GM18907 (cell line): ENCODE results near the gene SLC25A21.

Experiments used
- ATAC-seq: cut with Tn5 transposase; IDR thresholded peaks from one replicate; pipeline ENCODE4 v1.9.1; 2021; ENCODE audit warnings: mild to moderate bottlenecking, moderate library complexity; ENCODE audit not compliant: unreplicated experiment

The SLC25A21 gene

GRCh38 chr14:37051153-37051552 is 121.3 kb downstream of the SLC25A21 start:
- no peak for ATAC-seq

GRCh38 chr14:37048666-37049071 is 123.7 kb downstream of the SLC25A21 start:
- ATAC-seq, result no peak

- no peak for ATAC-seq
Observed at GRCh38 chr14:37047996-37048395, 124.4 kb downstream of the SLC25A21 start.

GRCh38 chr14:37047226-37047625 is 125.2 kb downstream of the SLC25A21 start:
- no peak for ATAC-seq

GRCh38 chr14:37046815-37047214 is 125.6 kb downstream of the SLC25A21 start:
- ATAC-seq, result no peak

- ATAC-seq, result no peak
Observed at GRCh38 chr14:37045340-37046061, 126.9 kb downstream of the SLC25A21 start.

GRCh38 chr14:37037636-37038387 is 134.6 kb downstream of the SLC25A21 start:
- no peak for ATAC-seq

- no peak for ATAC-seq
Observed at GRCh38 chr14:37036669-37037341, 135.6 kb downstream of the SLC25A21 start.

- no peak for ATAC-seq
Observed at GRCh38 chr14:37035401-37035800, 137.0 kb downstream of the SLC25A21 start.

GRCh38 chr14:37034410-37035285 is 137.8 kb downstream of the SLC25A21 start:
- ATAC-seq, result no peak

- ATAC-seq, result no peak
Observed at GRCh38 chr14:37032863-37033262, 139.5 kb downstream of the SLC25A21 start.

- ATAC-seq, result no peak
Observed at GRCh38 chr14:37027188-37027824, 145.1 kb downstream of the SLC25A21 start.

- ATAC-seq, result no peak
Observed at GRCh38 chr14:37023875-37024565, 148.4 kb downstream of the SLC25A21 start.

GRCh38 chr14:37021390-37021789 is 151.0 kb downstream of the SLC25A21 start:
- ATAC-seq, result no peak

- no peak for ATAC-seq
Observed at GRCh38 chr14:37019488-37019887, 152.9 kb downstream of the SLC25A21 start.

- no peak for ATAC-seq
Observed at GRCh38 chr14:37018571-37019240, 153.7 kb downstream of the SLC25A21 start.

GRCh38 chr14:37013078-37013477 is 159.3 kb downstream of the SLC25A21 start:
- no peak for ATAC-seq

- no peak for ATAC-seq
Observed at GRCh38 chr14:36998686-36999085, 173.7 kb downstream of the SLC25A21 start.

- no peak for ATAC-seq
Observed at GRCh38 chr14:36997843-36998242, 174.6 kb downstream of the SLC25A21 start.
